C4-2B (cell line): Measurements from ENCODE around the gene ASH1L.

Experiments used
- H3K27ac ChIP-seq: fragments of 450-650 bp; 2 replicates; pipeline ENCODE4 v1.5.1; 2017
- CTCF ChIP-seq: fragments of 450-650 bp; conservative IDR thresholded peaks from 2 replicates; pipeline ENCODE4 v1.5.1; 2017; ENCODE audit warnings: mild to moderate bottlenecking
- ZFX ChIP-seq: fragments of 450-650 bp; IDR thresholded peaks from 2 replicates; pipeline ENCODE4 v1.6.1; 2017

Gene ASH1L

GRCh38 chr1:155472491-155473083 is 90.0 kb downstream of the ASH1L start:
- H3K27ac ChIP-seq, result no peak overlapping the region
- TF ChIP-seq CTCF (no peak), ZFX (no peak)

DNA sequence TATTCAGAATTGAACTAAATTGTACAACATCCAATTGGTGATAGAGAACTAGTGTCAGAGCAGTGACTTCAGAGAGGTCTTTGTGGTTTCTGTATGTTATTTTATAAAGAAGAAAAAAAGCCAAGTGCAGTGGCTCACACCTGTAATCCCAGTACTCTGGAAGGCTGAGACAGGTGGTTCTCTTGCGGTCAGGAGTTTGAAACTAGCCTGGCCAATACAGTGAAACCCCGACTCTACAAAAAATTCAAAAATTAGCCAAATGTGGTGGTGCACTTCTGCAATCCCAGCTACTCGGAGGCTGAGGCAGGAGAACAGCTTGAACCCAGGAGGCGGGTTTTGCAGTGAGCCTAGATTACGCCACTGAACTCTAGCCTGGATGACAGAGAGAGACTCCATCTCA is 90.7 kb downstream of the ASH1L start:
- no peak overlapping the region for H3K27ac ChIP-seq
- TF ChIP-seq CTCF, result no peak

- H3K27ac ChIP-seq, result no peak overlapping the region
- TF ChIP-seq CTCF (no peak), ZFX (no peak)
Measured at GRCh38 chr1:155471026-155471425, 91.6 kb downstream of the ASH1L start.

- no peak overlapping the region for H3K27ac ChIP-seq
- TF ChIP-seq ZFX, result no peak
- no peak for TF ChIP-seq CTCF
Measured at GRCh38 chr1:155466996-155467395, 95.6 kb downstream of the ASH1L start.

- TF ChIP-seq ZFX (no peak), CTCF (no peak)
- no peak overlapping the region for H3K27ac ChIP-seq
Measured at GRCh38 chr1:155466617-155466972, 96.0 kb downstream of the ASH1L start.

DNA sequence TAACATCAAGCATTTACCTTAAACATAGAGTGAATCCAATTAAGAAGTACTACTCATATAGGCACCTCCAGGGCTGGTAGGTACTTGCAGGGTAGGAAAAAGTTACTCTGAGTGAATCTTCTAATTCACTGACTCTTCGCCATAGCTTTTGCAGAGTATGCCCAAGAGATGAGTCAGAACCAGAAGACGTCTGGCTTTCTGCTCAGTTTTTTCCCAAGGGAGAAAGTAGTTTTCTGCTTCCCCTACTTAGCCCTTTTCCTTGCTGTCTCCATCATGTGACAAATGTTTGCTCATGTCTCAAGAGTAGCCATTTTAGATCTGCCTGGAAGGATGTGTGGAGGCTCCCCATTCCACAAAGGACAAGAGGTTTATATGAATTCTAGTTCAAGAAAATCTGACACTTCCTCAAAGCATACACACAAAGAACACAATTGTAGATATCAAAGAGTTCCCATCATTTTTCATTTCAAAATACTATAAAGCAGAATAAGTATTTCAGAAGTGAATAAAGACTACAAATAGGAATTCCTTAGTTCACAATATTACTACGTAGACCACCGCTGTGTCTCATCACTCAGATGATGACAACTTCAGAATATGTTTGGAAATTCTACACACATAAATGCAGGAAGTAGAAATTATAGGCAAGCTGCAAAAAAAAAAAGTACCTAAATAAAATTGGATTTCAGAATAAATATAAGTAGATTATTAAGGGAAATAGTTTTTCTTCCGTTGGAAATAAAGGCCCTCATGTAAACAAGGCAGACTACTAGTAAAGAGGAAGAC is 98.5 kb downstream of the ASH1L start:
- H3K27ac ChIP-seq, result no peak overlapping the region

More for the DNA sequence above, 98.5 kb downstream of the ASH1L start:
- TF ChIP-seq ZFX, result no peak
- TF ChIP-seq CTCF, result no peak
